SU-DHL-6 (cell line): Measurements from ENCODE around the gene BRICD5.

Experiments
- EZH2phosphoT487 ChIP-seq: fragments of 200-600 bp; sonication (generic), shearing (Covaris generic); conservative IDR thresholded peaks from 2 replicates; pipeline ENCODE4 v1.6.1; 2018; ENCODE audit warnings: mild to moderate bottlenecking, antibody characterized with exemption, low read length, moderate library complexity, mixed read lengths
- TF ChIP-seq, protein P1 (sequence below): fragments of 200-600 bp; sonication (generic); IDR thresholded peaks from one replicate; pipeline ENCODE4 v1.5.1; 2017; ENCODE audit warnings: antibody characterized with exemption, mild to moderate bottlenecking, low read length, moderate library complexity; ENCODE audit not compliant: insufficient read depth, poor library complexity, severe bottlenecking

- TF ChIP-seq, protein P1, sequence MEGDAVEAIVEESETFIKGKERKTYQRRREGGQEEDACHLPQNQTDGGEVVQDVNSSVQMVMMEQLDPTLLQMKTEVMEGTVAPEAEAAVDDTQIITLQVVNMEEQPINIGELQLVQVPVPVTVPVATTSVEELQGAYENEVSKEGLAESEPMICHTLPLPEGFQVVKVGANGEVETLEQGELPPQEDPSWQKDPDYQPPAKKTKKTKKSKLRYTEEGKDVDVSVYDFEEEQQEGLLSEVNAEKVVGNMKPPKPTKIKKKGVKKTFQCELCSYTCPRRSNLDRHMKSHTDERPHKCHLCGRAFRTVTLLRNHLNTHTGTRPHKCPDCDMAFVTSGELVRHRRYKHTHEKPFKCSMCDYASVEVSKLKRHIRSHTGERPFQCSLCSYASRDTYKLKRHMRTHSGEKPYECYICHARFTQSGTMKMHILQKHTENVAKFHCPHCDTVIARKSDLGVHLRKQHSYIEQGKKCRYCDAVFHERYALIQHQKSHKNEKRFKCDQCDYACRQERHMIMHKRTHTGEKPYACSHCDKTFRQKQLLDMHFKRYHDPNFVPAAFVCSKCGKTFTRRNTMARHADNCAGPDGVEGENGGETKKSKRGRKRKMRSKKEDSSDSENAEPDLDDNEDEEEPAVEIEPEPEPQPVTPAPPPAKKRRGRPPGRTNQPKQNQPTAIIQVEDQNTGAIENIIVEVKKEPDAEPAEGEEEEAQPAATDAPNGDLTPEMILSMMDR: no peak
- no peak for TF ChIP-seq EZH2phosphoT487
These were observed 1.3 kb upstream of the BRICD5 start for GRCh38 chr16:2211923-2212347.
